HL-60/S4 treated with phorbol 12-myristate 13-acetate at 8.2 ng/mL for 4 days and 3 days (cell line): ENCODE data around the gene ATP2A3.
"Not testable (repeated sequence)": the region's sequence is repeated elsewhere in the genome, so short reads cannot be mapped to it uniquely, and the experiment has no call there.

Experiments
- in situ Hi-C: fragments of 300-500 bp; cut with MboI; formaldehyde crosslinking; loops from 2 replicates; pipeline ENCODE4 v1.15.0; 2022; ENCODE audit warnings: low sequenced_read_pairs

Gene ATP2A3

GRCh38 chr17:3992370-3992769, 28.1 kb upstream of the ATP2A3 start:
- in situ Hi-C loops = no loop called here

- in situ Hi-C loops = not testable (repeated sequence)
Measured at GRCh38 chr17:3991699-3992098, 27.5 kb upstream of the ATP2A3 start.

DNA sequence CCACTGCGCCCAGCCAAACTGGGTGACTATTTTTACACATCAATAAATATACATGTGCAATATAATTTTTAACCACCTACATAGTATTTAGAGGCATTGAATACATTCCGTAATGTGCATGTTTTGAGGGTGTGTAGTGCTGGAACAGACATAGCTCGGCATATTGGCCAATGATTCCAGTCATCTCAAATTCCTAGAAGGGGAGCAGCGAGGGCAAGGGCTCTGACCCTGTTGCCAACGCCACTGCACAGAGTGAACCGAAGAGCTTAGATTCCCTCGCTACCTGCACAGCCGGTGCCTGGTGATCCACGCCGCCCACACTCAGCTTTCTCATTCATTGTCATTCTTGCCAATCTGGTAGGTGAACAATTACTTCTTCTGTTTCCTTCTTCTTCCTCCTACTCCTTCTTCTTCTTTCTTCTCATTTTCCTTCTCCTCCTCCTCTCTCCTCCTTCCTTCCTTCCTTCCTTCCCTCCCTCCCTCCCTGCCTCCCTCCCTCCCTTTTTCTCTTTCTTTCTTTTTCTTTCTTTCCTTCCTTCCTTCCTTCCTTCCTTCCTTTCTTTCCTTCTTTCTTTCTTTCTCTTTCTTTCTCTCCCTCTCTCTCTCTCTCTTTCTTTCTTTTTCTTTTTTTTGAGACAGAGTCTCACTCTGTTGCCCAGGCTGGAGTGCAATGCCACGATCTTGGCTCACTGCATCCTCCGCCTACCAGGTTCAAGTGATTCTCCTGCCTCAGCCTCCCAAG, 26.3 kb upstream of the ATP2A3 start:
- in situ Hi-C loops = no loop called here

DNA sequence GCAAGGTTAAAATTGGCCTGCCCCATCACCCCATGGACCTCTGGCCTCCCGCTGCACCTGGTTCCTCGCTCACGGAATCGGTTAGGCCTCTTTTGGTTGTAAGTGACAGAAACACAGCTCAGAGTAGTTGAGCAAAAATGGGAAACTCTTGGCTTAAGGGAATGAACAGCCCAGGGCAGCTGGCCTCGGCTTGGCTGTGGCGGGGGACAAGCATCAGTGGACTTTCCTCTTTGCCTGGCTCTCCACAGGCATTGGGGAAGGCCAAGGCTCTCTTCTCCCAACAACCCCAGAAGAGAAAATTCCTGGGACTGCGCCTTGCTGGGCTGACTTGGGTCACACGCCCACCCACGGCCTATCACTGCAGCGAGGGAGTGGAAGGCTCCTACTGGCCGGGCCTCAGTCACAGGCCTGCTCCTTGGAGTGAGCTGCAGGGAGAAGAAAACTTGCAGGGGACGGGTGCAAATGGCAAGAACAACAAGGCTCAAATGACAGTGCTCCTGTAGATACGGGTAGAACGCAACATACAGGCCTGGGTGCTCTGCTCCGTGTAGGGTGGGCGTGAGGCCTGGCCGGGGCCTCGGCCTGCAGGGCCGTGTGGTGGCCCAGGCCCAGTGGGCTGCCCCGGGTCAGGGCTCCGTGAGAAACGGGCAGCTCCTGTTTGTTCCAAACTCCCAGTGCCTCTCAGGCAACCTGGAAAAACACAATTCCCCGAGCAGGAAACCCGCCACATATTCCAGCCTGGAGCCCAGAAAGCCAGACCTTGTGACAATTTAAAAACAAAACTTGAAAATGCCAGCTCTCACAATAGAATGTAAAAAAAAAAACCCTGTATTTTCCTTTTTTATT, 25.0 kb upstream of the ATP2A3 start:
- in situ Hi-C loops = no loop called here

DNA sequence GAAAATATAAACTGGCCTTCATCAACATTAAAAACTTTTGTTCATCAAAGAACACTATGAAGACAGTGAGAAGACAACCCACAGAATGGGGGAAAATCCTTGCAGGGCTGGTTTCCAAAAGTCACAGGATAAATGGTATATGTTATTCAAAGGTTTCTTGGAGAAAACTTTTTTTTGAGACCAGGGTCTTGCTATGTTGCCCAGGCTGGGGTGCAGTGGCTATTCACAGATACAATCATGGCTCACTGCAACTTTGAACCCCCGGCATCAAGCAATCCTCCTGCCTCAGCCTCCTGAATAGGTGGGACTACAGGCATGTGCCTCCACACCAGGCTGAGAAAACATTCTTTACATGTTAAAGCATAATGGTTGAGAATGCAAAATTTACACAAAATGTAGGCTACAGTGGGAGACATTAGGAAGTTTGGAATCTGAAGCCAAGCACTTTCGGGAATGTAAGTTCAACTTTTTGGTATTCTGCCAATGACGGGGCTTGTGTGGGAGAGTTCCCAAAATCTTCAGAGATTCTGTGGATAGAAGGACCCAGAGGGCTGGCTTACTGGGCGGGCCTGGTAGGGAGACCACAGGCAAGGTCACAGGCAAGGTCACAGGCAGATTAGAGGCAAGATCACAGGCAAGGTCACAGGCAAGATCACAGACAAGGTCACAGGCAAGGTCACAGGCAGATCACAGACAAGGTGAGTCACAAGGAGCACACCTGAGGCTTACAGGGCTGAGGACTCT, 24.2 kb upstream of the ATP2A3 start:
- in situ Hi-C loops = no loop called here

DNA sequence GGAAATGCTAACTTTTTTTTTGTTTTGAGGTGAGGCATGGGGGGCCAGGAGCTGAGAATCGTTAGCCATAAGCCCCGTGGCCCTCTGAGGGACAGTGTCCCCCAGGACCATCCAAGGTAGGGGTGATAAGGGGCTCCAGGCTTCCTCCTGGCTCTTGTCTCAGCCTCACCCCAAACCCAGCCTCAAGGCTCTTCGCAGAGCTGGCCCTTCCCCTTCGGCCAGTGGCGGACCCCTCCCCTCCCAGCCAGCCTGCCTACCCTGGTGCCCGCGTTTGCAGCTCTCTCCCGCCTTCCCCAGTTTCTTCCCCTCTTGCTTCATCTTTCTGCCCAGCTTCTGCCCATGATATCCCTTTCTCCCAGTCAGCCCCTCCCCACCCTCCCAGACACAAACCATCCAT, 22.7 kb upstream of the ATP2A3 start:
- in situ Hi-C loops = no loop called here

GRCh38 chr17:3986270-3986938, 22.2 kb upstream of the ATP2A3 start:
- in situ Hi-C loops = no loop called here

DNA sequence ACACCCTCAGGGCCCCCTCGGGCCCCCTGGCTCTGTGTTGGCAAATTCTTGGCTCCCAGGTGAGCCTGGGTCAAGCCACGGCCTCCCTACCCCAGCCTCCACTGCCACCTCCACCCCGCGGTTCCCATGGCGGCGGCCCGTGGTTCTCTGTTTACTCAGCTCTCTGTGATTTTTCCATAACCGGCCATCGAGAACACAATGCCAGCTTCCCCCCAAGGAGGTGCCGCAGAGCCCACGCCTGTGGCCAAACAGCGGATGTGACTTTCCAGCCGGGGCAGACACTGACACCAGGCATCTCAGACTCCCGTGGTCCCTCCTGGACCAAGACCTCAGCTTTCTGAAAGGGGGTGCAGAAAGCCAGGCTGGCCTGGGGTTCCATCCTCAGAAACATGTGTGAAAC, 21.6 kb upstream of the ATP2A3 start:
- in situ Hi-C loops = no loop called here

- in situ Hi-C loops = no loop called here
Measured at GRCh38 chr17:3983606-3984484, 19.6 kb upstream of the ATP2A3 start.

- in situ Hi-C loops = no loop called here
Measured at GRCh38 chr17:3982541-3983017, 18.3 kb upstream of the ATP2A3 start.

DNA sequence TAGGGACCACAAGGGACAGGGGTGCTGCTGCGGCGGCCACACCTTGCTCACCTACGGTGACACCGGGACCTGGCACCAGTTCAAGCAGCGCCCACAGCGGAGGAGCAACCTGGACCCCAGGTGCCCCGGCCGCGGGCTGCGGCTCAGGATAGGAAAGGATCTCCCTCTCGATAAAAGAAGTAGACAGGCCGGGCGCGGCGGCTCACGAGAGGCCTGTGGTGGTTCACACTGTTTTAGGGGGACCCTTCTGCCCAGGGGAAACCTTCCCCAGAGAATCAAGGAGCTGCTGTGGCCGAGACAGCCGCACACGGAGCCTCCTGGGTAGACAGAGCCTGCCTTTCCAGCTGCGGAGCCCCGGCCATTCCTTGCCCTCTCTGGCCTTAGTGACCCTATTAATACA, 17.9 kb upstream of the ATP2A3 start:
- in situ Hi-C loops = no loop called here

GRCh38 chr17:3981455-3981854, 17.2 kb upstream of the ATP2A3 start:
- in situ Hi-C loops = no loop called here

DNA sequence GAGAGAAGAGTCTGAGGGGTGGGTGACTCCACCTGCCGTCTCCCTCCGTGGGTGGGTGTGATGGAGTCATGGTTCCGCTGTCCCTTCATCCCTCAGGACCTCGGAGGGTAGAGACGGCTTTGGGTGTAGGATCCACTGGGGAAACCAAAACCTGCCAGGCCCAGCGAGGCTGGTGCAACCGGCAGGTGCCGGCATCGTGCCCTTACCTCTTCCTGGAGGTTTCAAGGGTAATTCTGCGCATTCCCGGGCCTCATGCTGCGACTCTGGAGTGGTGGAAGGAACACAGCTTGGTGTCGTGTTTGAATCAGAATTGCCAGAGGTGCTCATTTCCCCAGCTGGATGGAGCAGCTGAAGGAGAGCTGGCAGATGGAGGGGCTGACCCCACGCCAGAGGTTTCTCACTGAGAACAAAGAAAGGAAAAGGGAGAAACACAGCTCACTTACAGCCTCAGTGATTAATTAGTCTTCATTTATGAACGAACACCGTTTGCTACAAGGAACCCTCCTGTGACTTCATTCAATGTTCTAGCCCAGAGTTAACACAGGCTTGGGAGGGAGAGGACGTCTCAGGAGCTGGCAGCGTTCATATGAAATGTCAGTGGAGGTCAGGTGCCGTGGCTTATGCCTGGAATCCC, 16.3 kb upstream of the ATP2A3 start:
- in situ Hi-C loops = no loop called here

- in situ Hi-C loops = no loop called here
Measured at GRCh38 chr17:3979290-3979611, 15.0 kb upstream of the ATP2A3 start.

DNA sequence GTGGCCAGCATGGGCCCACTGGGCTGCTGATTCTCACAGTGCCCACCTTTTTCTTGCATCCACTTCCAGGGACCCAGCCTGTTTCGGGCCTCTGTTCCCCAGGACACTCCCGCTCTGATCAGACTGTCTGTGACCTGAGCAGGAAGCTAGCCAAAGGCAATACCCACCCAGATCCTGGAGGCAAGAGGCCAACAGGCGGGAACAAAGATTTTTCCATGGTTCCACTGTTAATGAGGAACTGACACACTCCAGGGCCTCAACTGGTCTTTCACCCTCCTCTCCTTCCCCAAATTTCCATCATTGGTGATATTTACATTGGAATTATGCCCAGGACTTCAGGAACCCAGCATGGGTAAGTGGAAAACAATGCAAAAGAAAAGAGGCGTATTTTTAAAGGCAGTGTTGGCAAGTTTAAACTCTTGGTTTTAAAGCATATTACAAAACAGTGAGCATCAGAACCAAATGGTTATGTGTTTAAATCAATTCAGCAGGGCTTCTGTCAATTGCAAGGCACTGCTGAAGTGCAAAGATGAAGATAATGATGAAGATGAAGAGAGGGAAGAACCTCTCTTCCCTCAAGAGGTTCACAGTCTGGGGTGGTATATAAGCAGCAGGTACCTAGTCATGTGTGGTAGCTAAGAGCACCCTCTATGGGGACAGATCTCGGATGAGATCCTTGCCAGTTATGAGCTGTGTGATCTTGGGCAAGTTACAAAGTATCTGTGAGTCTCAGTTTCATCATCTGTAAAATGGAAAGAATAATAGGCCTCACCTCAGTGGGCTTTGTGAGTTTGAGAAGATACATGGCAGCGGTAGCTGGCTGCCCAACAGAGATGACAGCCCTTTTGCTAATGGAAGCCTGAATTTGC, 14.4 kb upstream of the ATP2A3 start:
- in situ Hi-C loops = no loop called here

- in situ Hi-C loops = no loop called here
Measured at GRCh38 chr17:3977387-3977786, 13.2 kb upstream of the ATP2A3 start.

DNA sequence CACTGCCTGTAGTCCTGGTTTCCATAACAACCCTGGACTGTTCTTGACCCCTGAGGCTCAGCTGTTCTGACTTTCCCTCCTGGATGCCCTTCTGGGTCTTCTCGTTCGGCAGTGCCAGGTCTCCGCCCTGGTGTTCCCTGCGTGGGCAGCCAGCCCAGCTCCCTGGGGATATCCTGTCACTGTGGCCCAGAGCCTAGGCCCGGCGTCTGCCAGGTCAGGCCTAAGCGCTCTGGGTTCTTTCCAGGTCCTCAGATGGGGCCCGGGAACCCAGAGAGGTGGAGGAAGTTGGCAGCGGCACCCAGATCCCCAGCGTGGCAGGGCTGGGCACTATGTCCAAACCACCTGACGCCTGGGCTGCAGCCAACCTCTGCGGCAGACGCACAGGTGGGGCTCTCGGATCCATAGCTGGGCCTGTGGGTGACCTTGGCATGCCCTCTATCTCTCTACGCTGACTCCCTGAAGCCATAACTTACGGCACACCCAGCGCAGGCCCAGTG, 12.5 kb upstream of the ATP2A3 start:
- in situ Hi-C loops = no loop called here

GRCh38 chr17:3974980-3975379, 10.7 kb upstream of the ATP2A3 start:
- in situ Hi-C loops = no loop called here
